LNCaP clone FGC (cell line): Measurements from ENCODE around the gene PCGF1.

Experiments
- DNase-seq: peaks from one replicate; pipeline ENCODE4 v3.0.0-alpha.2; 2011; ENCODE audit warnings: low read depth
- H3K4me3 ChIP-seq: 2 replicates; pipeline ENCODE4 v1.5.1; 2011; ENCODE audit warnings: mild to moderate bottlenecking, low read depth, low read length, control low read depth
- TF ChIP-seq, protein P1 (sequence below): IDR thresholded peaks from 2 replicates; pipeline ENCODE4 v1.5.1; 2012; ENCODE audit warnings: mild to moderate bottlenecking; ENCODE audit not compliant: control insufficient read depth, insufficient read depth; ENCODE audit errors: extremely low read depth

The PCGF1 gene

DNA sequence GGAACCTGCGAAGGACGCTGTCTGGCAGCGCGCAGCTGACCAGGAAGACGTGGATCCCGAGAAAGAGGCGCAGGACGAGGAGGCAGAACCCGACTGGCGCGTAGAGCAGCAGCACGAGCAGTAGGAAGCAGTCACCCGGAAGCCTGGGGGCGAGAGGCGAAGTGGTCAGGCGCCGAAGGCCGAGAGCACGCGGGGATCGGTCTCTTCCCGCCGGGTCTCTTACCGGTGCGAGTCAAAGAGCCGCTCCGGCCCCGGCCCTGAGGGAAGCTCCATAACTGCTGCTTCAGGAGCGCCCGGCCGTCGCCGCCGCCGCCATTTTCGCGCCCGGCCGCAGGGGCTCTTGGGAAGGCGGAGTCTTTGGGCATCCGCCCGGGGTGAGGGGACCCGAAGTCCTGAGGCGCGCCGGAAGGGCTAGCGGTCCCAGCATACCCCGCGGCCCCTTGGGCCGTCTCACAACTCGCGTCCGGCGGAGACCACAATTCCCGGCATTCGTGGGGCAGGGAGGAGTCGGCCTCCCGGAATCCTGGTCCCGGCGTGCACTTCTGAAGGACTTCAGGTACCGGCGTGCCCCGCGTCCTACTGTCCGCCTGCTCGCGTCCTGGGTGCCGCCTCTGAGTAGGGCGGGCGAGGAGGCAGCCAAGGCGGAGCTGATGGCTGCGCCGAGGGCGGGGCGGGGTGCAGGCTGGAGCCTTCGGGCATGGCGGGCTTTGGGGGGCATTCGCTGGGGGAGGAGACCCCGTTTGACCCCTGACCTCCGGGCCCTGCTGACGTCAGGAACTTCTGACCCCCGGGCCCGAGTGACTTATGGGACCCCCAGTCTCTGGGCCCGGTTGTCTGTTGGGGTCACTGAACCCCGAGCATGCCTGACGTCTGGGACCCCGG, 22.1 kb upstream of the PCGF1 start, which contains the start of the genes AUP1 and HTRA2:
TSS of gene AUP1 (minus strand) at position 350 of the 882 bp plus-strand sequence. CDS start at position 273, 77 bp downstream.
TSS of gene HTRA2 (plus strand) at position 577 of the 882 bp plus-strand sequence. CDS start at position 651, 74 bp downstream.
- TF ChIP-seq, protein P1, sequence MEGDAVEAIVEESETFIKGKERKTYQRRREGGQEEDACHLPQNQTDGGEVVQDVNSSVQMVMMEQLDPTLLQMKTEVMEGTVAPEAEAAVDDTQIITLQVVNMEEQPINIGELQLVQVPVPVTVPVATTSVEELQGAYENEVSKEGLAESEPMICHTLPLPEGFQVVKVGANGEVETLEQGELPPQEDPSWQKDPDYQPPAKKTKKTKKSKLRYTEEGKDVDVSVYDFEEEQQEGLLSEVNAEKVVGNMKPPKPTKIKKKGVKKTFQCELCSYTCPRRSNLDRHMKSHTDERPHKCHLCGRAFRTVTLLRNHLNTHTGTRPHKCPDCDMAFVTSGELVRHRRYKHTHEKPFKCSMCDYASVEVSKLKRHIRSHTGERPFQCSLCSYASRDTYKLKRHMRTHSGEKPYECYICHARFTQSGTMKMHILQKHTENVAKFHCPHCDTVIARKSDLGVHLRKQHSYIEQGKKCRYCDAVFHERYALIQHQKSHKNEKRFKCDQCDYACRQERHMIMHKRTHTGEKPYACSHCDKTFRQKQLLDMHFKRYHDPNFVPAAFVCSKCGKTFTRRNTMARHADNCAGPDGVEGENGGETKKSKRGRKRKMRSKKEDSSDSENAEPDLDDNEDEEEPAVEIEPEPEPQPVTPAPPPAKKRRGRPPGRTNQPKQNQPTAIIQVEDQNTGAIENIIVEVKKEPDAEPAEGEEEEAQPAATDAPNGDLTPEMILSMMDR: no peak
- peak within 1 kb of the TSS; percentile 83 for H3K4me3 ChIP-seq
- peak; percentile 90 for DNase-seq

DNA sequence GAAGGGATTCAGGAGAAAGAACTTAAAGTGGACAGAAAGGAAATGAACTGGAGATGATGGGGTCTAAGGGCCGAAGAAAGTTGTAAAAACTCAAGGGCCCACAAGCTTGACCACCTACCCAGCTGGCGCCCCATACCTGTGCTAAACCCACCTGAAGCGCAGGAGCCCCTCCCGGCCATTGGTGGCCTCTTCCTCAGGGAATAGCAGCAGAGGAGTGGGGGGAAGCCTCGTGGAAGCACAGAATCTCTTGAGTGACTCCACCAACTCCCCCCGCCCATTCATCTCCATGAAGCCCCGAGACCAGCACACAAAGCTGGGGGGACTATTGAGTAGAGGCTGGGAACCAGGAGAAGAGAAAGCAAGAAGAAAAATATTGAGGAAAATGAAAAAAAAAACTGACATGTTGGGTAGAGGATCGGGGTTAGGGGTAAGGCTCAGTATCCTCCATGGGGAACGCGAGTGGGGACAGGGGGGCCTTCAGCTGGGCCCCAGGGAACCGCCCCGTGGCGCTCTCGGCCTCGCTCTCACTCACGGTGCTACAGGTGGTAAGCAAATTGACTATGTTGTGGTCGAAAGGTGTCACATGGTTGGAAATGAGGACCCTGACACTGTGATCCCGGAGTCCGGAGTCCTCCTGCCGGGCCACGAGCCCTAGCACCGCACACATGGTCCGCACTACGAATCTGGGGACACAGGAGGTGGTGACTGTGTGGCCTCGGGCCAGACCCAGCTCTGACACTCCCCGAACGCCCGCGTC, 21.3 kb upstream of the PCGF1 start:
- no peak for DNase-seq
- peak overlapping the region; percentile 83 for H3K4me3 ChIP-seq
- TF ChIP-seq, protein P1: no peak

DNA sequence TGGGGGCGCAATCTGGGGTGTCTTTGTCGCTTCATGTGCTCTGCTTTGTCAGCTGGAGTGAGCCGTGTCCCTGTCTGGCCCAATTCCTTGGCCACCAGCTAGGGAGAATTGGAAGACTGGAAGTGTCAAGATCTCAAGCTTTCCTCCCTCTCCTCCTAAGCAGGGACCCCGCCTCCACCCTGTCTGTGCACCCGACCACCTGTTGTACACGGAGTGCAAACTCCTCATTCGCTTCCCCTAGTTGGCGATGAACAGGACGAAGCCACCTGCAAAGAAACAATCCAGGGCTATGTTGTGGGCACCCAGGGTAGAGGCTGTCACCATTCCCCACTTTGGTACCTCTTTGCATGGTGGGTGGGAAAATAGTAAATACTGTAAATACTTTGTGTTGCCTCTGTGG, 20.2 kb upstream of the PCGF1 start:
- no peak for DNase-seq
- no peak overlapping the region for H3K4me3 ChIP-seq
- TF ChIP-seq, protein P1: no peak

DNA sequence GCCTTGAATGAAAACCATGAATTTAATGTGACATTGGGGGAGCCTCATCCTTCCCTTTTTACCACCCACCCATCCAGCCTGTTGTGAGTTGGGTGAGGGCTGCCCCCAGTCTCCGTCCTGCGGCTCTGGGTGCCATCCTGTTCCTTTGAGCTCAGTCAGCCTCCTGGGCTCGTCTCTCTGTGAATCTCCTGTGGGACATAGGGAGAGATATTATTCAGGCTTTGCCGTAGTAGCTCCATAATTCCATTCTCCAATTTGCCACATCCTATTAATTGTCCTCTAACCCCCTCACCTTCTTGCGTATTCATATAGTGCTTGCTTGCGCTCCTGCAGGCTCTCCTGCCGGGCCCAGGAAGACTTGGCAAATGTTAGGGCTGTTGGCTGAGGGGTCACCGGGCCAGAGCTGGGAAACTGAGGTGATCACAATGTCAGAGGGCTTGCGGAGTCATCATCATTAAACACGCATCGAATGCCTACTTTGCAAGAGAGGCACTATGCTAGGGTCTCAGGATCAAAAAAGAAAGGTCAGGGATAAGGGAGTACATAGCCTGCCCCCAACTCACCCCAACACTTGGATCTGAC, 19.2 kb upstream of the PCGF1 start:
- TF ChIP-seq, protein P1: no peak
- no peak for DNase-seq
- no peak overlapping the region for H3K4me3 ChIP-seq

DNA sequence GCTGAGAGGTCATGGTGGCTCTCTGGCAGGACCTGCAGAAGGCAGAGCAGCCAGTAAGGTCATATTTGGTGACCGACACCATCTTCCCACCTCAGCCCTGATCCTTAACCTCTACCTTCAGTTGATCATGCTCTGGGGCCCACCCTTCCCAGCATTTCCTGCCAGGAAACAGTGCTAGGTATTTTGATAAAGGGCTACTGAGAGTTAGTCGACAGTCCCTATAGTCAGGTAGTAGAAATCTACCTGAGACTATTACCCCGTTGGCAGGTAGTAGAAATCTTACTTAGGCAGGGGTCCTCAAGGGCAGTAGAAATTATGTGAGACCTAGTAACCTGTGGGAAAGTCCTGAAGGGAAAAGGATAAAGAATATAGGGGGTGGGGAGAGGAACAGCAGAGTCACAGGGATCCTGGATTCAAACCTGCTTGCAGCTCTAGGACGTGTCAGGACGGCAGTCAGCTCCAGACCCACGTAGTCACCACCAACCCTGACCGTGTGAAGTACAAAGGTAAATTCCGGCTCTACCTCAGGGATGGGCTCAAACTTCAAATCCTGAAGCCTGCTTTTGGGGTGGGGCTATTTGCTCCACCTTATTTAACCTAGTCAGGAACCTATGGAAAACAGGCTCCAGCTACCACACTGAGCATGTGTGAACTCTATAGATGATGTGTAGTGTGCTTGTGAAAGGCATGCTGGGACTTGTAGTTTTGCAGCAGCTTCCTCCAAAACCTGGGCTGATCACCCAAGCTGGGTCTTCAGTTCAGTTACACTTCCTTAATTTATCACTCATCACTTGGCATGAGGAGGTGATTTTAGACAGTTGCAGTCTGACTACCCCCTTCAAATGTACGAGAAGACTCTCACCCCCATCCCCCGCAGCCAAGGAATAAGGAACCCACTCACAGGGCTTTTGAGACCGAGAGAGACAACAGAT, 18.5 kb upstream of the PCGF1 start, which contains the start of gene DQX1:
TSS of gene DQX1 (minus strand) at position 515 of the 932 bp plus-strand sequence. CDS start at position 13, 502 bp downstream.
- DNase-seq: peak; percentile 79
- peak within 1 kb of the TSS; percentile 57 for H3K4me3 ChIP-seq
- TF ChIP-seq, protein P1: no peak
